ENCODE results near the gene IRF6.

The IRF6 gene

DNA sequence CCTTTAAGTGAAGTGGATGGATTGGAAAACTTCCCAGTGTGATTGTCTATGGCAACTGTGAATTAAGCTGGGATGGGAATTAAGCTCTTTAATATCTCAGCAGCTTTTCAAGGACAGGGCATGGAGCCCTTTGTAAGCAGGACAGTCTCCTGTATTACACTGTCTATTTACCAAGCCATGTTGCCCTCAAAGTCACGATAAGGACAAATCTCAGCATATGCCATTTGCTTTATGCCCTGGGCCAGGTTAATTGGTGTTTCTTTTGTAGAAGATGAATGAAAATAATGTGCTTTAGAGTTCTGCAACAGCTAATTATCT, 39.4 kb upstream of the IRF6 start:
- FAIRE-seq (peak; percentile 70), DNase-seq (ENCODE audit: insufficient read length, low spot score) (no peak)
- TF ChIP-seq, protein P1, sequence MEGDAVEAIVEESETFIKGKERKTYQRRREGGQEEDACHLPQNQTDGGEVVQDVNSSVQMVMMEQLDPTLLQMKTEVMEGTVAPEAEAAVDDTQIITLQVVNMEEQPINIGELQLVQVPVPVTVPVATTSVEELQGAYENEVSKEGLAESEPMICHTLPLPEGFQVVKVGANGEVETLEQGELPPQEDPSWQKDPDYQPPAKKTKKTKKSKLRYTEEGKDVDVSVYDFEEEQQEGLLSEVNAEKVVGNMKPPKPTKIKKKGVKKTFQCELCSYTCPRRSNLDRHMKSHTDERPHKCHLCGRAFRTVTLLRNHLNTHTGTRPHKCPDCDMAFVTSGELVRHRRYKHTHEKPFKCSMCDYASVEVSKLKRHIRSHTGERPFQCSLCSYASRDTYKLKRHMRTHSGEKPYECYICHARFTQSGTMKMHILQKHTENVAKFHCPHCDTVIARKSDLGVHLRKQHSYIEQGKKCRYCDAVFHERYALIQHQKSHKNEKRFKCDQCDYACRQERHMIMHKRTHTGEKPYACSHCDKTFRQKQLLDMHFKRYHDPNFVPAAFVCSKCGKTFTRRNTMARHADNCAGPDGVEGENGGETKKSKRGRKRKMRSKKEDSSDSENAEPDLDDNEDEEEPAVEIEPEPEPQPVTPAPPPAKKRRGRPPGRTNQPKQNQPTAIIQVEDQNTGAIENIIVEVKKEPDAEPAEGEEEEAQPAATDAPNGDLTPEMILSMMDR (IDR thresholded peaks at IDR 0.05; ENCODE audit: insufficient read depth, missing control alignments): no peak

DNA sequence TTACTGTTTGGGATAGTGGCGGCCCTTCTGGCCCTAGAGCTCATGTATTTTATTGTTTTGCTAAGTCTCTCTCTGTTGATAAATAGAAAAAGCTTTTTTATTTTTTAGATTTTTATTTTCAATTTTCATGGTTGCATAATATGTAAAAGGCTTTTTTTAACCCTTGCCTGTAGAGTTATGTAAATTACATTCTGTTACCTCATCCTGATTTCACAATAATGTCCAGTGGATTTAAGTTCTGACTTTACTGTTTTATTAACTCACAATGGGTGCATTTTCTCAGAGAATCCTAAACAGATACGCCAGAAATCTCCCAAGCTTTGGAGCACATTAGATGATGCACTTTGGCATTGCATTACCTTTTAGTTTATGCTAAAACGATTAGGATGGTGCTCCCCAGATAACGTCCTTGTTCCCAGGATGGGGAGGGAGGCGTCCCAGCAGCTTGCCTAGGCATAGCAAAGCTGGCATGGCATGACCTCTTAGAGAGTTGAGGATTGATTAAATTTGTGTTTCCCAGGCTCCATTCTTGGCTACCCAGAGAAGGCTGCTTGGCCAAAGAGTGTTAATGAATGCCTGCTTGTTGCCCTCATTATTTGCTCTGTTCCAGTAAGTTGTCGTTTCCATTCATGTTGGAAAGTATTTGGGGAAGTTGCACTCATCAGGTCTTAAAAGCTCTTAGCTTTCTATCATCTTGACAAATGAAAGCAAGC, 38.9 kb upstream of the IRF6 start:
- DNase-seq (ENCODE audit: insufficient read length, low spot score) (no peak), FAIRE-seq (no peak)
- TF ChIP-seq, protein P1 (IDR thresholded peaks at IDR 0.05; ENCODE audit: insufficient read depth, missing control alignments): no peak

DNA sequence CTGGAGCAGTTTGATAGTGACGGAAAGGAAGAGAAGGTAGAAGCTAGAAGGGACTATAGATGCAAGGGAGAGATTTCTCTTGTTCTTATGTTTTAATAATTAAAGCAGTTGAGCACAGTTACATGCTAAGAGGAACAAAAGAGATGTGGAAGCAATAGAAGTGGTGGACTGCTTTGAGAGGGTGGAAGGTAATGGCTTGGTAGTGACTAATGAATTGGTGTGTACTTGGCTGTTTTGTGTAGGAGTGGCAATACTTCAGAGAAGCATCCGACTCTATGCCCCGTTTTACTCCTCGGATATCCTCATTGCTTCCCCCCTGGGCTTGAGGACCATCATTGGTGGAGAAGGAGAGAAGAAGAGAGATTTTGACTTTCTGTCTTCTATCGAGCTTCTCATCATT, 34.7 kb upstream of the IRF6 start:
- DNase-seq (ENCODE audit: insufficient read length, low spot score): no peak
- TF ChIP-seq, protein P1 (IDR thresholded peaks at IDR 0.05; ENCODE audit: insufficient read depth, missing control alignments): no peak
- no peak for FAIRE-seq

DNA sequence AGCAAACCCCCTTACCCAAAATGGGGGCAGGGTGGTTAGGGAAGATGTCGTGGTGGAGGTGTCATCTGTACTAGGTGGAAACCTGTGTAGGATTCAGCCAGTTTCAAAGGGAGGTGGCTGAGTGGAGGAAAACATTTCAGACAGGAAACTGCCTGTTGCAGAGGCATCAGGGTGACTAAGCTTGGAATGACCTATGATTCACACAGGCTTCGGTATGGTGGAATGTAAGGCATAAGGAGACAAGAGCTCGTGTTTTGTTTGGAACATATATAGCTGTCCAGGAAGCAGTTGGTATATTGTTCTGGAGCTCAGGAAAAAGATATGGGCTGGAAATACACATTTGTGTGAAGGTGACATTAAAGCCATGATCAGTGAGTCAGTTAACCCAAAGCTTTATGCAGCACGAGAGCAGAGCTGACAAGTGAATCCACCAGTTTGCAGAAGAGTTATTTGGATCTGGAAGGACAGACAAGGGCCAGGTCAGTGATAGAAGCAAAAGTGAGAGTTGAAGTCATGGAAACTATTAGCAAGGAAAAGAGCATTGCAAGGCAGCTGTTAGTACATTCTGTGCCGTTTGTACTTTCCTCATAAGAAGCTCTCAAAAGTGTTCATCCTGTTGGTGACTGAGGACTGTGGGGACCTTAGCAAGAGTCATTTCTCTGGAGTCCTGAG, 34.1 kb upstream of the IRF6 start:
- FAIRE-seq: no peak
- no peak for DNase-seq (ENCODE audit: insufficient read length, low spot score)
- TF ChIP-seq, protein P1 (IDR thresholded peaks at IDR 0.05; ENCODE audit: insufficient read depth, missing control alignments): no peak

DNA sequence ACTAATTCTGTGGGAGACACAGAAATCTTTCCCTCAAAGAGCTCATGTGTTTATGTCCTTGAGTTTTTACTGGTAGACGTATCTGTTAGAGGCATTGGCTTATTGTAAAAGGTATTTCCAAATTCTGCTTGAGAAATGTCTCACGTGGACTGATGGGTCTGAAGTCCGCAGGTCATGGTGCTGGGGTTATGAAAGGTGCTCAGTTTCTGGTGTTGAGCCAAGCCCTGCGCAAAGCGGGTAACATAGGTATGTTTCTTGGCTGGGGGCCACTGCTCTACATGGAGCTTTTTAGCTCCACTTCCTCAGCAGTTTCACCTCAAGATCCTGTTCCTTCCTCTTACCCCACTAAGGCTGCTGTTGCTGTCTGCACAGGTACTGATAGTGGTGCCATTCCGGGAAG, 32.6 kb upstream of the IRF6 start:
- TF ChIP-seq, protein P1 (IDR thresholded peaks at IDR 0.05; ENCODE audit: insufficient read depth, missing control alignments): no peak
- DNase-seq (ENCODE audit: insufficient read length, low spot score): no peak
- FAIRE-seq: no peak

DNA sequence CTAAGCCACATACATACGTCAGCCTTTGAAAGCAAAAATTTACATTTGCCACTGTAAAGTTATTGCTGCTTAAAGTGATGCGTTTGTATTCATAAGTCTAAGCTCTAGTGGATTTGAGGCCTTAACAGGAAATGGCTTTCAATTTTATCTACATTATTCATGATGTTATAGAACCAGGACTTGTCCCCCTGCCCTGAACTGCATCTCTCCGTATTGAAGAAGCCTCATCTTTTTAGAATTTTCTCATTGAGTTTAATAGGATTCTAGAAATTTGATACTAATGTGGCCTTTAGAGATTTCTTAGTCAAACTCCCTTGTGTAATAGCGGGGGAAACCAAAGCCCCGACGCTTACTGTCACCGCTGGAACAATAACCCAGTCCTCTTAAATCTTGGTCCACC, 31.7 kb upstream of the IRF6 start:
- TF ChIP-seq, protein P1 (IDR thresholded peaks at IDR 0.05; ENCODE audit: insufficient read depth, missing control alignments): no peak
- DNase-seq (ENCODE audit: insufficient read length, low spot score) (no peak), FAIRE-seq (no peak)

DNA sequence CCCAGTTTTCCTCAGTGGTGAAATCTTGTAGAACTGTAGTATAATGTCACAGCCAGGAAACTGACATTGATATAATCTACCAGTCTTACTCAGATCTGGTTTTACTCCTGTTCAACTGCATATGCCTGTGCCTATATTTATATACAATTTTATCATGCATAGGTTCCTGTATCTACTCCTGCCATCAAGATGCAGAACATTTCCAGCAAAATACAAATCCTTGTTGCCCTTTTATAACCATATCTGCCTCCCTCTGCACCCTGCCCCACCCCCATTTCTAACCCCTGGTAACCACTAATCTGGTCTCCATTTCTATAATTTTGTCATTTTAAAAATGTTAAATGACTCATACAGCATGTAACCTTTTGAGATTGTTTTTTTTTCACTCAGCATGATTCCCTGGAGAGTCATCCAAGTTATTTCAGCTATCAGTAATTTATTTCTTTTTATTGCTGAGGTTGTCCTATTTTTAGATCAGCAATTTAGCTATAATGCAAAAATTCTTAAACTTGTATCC, 29.9 kb upstream of the IRF6 start:
- FAIRE-seq (no peak), DNase-seq (ENCODE audit: insufficient read length, low spot score) (no peak)
- TF ChIP-seq, protein P1 (IDR thresholded peaks at IDR 0.05; ENCODE audit: insufficient read depth, missing control alignments): no peak
